GM18861 (cell line): ENCODE data around the gene SLC25A25.
"Not testable (repeated sequence)": the region's sequence is repeated elsewhere in the genome, so short reads cannot be mapped to it uniquely, and the experiment has no call there.

ENCODE experiments used
- ATAC-seq: cut with Tn5 transposase; IDR thresholded peaks from one replicate; pipeline ENCODE4 v1.9.1; 2021; ENCODE audit not compliant: unreplicated experiment

SLC25A25 gene

GRCh38 chr9:128123451-128124080 is 55.5 kb downstream of the SLC25A25 start:
- ATAC-seq: no peak

GRCh38 chr9:128124451-128124850 is 56.4 kb downstream of the SLC25A25 start:
- ATAC-seq: no peak

GRCh38 chr9:128124873-128125579 is 57.0 kb downstream of the SLC25A25 start:
- no peak for ATAC-seq

- no peak for ATAC-seq
Observed at GRCh38 chr9:128125580-128126354, 57.7 kb downstream of the SLC25A25 start.

GRCh38 chr9:128127568-128127989 is 59.5 kb downstream of the SLC25A25 start, which contains the start of gene PTGES2:
Gene PTGES2, minus strand, starts transcription at chr9:128127729. Its CDS starts 12 bp downstream, at chr9:128127717.
- ATAC-seq: peak; percentile 51

- peak; percentile 49 for ATAC-seq
Observed at GRCh38 chr9:128127990-128128835, 60.2 kb downstream of the SLC25A25 start.

- ATAC-seq: no peak
Observed at GRCh38 chr9:128128836-128129590, 61.0 kb downstream of the SLC25A25 start.

- not testable (repeated sequence) for ATAC-seq
Observed at GRCh38 chr9:128129976-128130590, 62.1 kb downstream of the SLC25A25 start.

GRCh38 chr9:128130651-128131050 is 62.6 kb downstream of the SLC25A25 start:
- not testable (repeated sequence) for ATAC-seq

GRCh38 chr9:128131346-128131745 is 63.3 kb downstream of the SLC25A25 start:
- not testable (repeated sequence) for ATAC-seq

GRCh38 chr9:128132139-128132538 is 64.1 kb downstream of the SLC25A25 start:
- ATAC-seq: not testable (repeated sequence)

- not testable (repeated sequence) for ATAC-seq
Observed at GRCh38 chr9:128135561-128135960, 67.5 kb downstream of the SLC25A25 start.

- no peak for ATAC-seq
Observed at GRCh38 chr9:128136816-128137793, 69.1 kb downstream of the SLC25A25 start.

GRCh38 chr9:128138001-128138400 is 70.0 kb downstream of the SLC25A25 start:
- no peak for ATAC-seq

GRCh38 chr9:128139621-128140020 is 71.6 kb downstream of the SLC25A25 start:
- ATAC-seq: no peak

- no peak for ATAC-seq
Observed at GRCh38 chr9:128141604-128142003, 73.6 kb downstream of the SLC25A25 start.

GRCh38 chr9:128142061-128142460 is 74.0 kb downstream of the SLC25A25 start:
- ATAC-seq: no peak

- ATAC-seq: no peak
Observed at GRCh38 chr9:128142596-128142995, 74.6 kb downstream of the SLC25A25 start.
